Activated T-cell treated with anti-CD3 and anti-CD28 coated beads, Interleukin-2, amount 50 U/mL, for 72 hours (primary cell): ENCODE data around the gene ZNRD2. TPM values are rescaled to one million over a fixed set of nuclear protein-coding genes. Genes with fewer than 3 reads are reported as not detected.
"Not testable (repeated sequence)": the region's sequence is repeated elsewhere in the genome, so short reads cannot be mapped to it uniquely, and the experiment has no call there.

Experiments used
- ATAC-seq, 2 donors: fragments of 150-1000 bp; cut with Tn5 transposase; replicated peaks in 1 of 2; 2 replicates each; pipeline ENCODE4 v1.10.0; 2021; ENCODE audit warnings: moderate library complexity in 2 of 2, mild to moderate bottlenecking in 1 of 2
- DNase-seq, 2 donors: peaks; one replicate each; pipeline ENCODE4 v3.0.0; 2021 to 2022; ENCODE audit warnings: mixed read lengths in 1 of 2
- H3K27ac Mint-ChIP-seq: one replicate; pipeline ENCODE4 v1.8.0; 2022; ENCODE audit warnings: mild to moderate bottlenecking, moderate library complexity, mixed read lengths
- H3K27me3 Mint-ChIP-seq: one replicate; pipeline ENCODE4 v1.8.0; 2022; ENCODE audit warnings: low read depth, mixed read lengths
- H3K36me3 Mint-ChIP-seq, 2 donors: one replicate each; pipeline ENCODE4 v1.8.0; 2022; ENCODE audit warnings: mixed read lengths in 2 of 2, mild to moderate bottlenecking in 1 of 2; ENCODE audit not compliant: insufficient read depth in 2 of 2
- H3K4me1 Mint-ChIP-seq: one replicate; pipeline ENCODE4 v1.8.0; 2022; ENCODE audit warnings: low read depth, mixed read lengths
- H3K4me3 Mint-ChIP-seq, 2 donors: one replicate each; pipeline ENCODE4 v1.8.0; 2022; ENCODE audit warnings: mild to moderate bottlenecking in 2 of 2, mixed read lengths in 2 of 2, moderate library complexity in 2 of 2
- H3K9me3 Mint-ChIP-seq, 2 donors: one replicate each; pipeline ENCODE4 v1.8.0; 2022; ENCODE audit warnings: mixed read lengths in 2 of 2
- total RNA-seq, 2 donors: library from RNA; stranded (reverse); gene quantifications; one replicate each; pipeline ENCODE4 v1.2.3, GENCODE V29; 2022

Gene ZNRD2, protein sequence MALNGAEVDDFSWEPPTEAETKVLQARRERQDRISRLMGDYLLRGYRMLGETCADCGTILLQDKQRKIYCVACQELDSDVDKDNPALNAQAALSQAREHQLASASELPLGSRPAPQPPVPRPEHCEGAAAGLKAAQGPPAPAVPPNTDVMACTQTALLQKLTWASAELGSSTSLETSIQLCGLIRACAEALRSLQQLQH
- total RNA-seq, result 10 to 100 TPM; 23.5 to 25.1 TPM

DNA sequence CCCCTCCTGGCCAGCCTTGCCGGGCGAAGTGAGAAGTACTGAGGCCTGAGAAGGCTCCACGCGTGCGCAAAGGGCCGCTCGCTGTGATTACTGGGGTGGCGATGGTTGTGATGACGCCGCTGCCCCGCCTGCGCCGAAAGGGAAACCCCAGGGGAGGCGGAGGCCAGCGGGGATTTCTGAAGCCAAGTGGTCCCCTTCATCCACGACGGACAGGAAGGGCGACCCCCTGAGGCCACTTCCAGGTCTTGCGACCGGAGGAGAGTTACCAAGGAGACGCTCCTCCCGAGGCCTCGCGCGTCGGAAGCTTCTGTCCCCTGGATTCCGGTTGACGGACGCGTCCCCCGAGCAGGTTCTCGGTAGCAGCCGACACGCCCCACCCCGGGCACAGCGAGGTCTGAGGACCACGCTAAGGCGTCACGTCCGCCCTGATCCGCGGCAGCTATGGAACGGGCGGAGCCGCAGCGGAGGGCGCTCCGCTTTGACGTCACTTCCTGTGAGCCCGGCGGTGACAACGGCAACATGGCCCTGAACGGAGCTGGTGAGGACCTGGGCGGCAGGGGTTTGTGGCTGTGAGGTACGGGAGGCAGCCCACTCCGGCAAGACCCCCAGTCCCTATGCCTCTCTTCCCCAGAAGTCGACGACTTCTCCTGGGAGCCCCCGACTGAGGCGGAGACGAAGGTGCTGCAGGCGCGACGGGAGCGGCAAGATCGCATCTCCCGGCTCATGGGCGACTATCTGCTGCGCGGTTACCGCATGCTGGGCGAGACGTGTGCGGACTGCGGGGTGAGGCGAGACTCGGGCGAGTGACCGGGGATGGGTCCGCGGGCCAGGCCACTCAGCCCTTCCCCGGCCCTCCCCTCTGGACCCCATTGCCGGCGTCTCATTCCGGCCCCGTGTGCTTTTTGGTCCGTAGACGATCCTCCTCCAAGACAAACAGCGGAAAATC is at the start of gene ZNRD2:
ZNRD2 (plus strand) TSS at position 505 of the 946 bp plus-strand sequence; CDS start at position 520, 15 bp downstream.
- no peaks in the 10 kb centered on the region for H3K9me3 Mint-ChIP-seq
- H3K27me3 Mint-ChIP-seq, result no peaks in the 10 kb centered on the region
- H3K36me3 Mint-ChIP-seq, result peaks cover 6 to 10% of the 10 kb centered on the region in 2 donors
- peak within 1 kb of the TSS; percentile 97 to 100 for H3K4me3 Mint-ChIP-seq
- peaks cover 79% of the 10 kb centered on the region for H3K4me1 Mint-ChIP-seq
- DNase-seq, result peak; percentile 99 to 100
- peak; percentile 78 to 81 for ATAC-seq
- H3K27ac Mint-ChIP-seq, result peak within 1 kb of the TSS; percentile 95

DNA sequence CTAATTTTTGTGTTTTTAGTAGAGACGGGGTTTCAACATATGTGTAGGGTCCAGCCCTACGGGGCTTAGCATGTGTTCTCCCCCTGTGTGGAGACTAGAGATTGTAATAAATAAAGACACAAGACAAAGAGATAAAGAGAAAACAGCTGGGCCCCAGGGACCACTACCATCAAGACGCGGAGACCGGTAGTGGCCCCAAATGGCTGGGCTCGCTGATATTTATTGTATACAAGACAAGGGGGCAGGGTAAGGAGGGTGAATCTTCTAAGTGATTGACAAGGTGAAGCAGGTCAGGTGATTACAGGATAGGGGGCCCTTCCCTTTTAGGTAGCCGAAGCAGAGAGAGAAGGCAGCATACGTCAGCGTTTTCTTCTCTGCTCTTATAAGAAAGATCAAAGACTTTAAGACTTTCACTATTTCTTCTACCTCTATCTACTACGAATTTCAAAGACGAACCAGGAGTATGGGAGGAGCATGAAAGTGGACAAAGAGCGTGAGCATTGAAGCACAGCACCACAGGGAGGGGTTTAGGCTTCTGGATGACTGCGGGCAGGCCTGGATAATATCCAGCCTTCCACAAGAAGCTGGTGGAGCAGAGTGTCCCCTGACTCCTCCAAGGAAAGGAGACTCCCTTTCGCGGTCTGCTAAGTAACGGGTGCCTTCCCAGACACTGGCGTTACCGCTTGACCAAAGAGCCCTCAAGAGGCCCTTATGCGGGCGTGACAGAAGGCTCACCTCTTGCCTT is 48.3 kb upstream of the ZNRD2 start:
- not testable (repeated sequence) for ATAC-seq, H3K9me3 Mint-ChIP-seq
- H3K4me3 Mint-ChIP-seq, result peak overlapping the region; percentile 84 to 87

DNA sequence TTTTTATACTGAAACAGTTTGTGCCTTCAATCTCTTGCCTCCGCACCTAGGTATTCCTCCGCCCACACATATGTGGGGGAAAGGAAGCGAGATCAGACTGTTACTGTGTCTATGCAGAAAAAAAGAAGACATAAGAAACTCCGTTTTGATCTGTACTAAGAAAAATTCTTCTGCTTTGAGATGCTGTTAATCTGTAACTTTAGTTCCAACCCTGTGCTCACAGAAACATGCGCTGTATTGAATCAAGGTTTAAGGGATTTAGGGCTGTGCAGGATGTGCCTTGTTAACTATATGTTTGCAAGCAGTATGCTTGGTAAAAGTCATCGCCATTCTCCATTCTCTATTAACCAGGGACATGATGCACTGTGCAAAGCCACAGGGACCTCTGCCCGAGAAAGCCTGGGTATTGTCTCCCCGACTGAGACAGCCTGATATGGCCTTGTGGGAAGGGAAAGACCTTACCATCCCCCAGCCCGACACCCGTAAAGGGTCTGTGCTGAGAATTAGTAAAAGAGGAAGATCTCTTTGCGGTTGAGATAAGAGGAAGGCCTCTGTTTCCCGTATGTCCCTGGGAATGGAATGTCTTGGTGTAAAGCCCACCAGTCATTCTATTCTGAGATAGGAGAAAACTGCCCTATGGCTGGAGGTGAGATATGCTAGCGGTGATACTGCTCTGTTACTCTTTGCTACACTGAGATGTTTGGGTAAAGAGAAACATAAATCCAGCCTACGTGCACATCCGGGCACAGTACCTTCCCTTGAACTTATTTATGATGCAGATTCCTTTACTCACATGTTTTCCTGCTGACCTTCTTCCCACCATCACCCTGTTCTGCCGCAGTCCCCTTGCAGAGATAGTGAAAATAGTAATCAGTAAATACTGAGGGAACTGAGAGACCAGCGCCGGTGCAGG is 47.3 kb upstream of the ZNRD2 start:
- Mint-ChIP-seq H3K4me1 (peaks cover 49% of the 10 kb centered on the region), H3K27ac (peak overlapping the region; percentile 82), H3K4me3 (peak overlapping the region; percentile 84 to 87)
- H3K9me3 Mint-ChIP-seq, DNase-seq, H3K36me3 Mint-ChIP-seq, ATAC-seq, H3K27me3 Mint-ChIP-seq: not testable (repeated sequence)

More for the DNA sequence above, 48.3 kb upstream of the ZNRD2 start:
- peak overlapping the region; percentile 38 for H3K27ac Mint-ChIP-seq
- DNase-seq, H3K27me3 Mint-ChIP-seq, H3K36me3 Mint-ChIP-seq: not testable (repeated sequence)
- peaks cover 46% of the 10 kb centered on the region for H3K4me1 Mint-ChIP-seq

DNA sequence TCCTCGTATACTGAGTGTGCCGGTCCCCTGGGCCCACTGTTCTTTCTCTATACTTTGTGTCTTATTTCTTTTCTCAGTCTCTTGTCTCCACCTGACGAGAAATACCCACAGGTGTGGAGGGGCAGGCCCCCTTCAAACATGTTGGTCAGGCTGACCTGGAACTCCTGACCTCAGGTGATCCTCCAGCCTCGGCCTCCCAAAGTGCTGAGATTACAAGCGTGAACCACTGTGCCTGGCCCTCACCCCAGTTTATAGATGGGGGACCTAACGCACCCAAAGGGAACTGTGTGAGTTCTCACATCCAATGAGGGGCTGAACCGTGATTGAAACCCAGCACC is 46.7 kb upstream of the ZNRD2 start:
- H3K36me3 Mint-ChIP-seq, H3K9me3 Mint-ChIP-seq, DNase-seq, H3K27me3 Mint-ChIP-seq: not testable (repeated sequence)
- peak overlapping the region; percentile 84 to 87 for H3K4me3 Mint-ChIP-seq
- ATAC-seq, result peak in 1 of 2 donors; percentile 3
- H3K27ac Mint-ChIP-seq, result peak overlapping the region; percentile 82
- peaks cover 53% of the 10 kb centered on the region for H3K4me1 Mint-ChIP-seq

DNA sequence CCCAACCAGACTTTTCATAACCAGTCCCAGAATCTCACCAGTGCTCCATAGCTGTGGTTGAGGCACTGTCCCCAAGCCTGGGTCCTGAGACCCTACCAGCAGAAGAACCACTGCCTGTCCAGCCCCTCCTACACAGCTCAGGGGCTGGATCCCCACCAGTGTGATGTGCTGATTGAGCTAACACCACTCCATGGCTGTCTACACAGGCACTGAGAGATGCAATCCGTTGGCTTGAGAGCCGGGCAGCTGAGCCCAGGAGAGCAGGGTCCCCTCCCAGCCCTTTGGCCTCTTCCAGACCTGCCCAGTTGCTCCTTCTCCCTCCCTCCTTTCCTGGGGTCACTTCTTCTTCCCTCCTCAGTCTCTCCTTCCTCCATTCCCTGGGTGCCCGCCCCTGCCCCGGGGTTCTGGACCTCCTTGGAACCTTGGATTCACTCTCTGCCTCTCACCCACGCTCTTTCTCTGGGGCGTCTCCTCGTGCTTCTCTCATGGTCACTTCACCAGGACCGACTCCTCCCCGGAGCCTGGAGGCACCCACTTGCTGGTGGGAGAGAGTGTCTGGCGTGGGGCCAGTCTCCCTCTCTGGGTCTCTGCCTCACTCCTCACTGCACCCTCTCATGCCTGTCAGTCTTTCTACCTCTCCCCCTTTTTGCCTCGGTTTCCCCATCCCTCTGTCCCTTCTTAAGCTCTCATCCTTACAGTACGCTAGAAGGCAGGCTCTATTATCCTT is 46.1 kb upstream of the ZNRD2 start:
- Mint-ChIP-seq H3K4me3 (peak overlapping the region; percentile 84 to 87), H3K27me3 (no peaks in the 10 kb centered on the region), H3K4me1 (peaks cover 58% of the 10 kb centered on the region), H3K36me3 (peaks cover 2 to 8% of the 10 kb centered on the region in 2 donors), H3K9me3 (no peaks in the 10 kb centered on the region), H3K27ac (peak overlapping the region; percentile 93)
- ATAC-seq (peak; percentile 23 to 38), DNase-seq (no peak)

DNA sequence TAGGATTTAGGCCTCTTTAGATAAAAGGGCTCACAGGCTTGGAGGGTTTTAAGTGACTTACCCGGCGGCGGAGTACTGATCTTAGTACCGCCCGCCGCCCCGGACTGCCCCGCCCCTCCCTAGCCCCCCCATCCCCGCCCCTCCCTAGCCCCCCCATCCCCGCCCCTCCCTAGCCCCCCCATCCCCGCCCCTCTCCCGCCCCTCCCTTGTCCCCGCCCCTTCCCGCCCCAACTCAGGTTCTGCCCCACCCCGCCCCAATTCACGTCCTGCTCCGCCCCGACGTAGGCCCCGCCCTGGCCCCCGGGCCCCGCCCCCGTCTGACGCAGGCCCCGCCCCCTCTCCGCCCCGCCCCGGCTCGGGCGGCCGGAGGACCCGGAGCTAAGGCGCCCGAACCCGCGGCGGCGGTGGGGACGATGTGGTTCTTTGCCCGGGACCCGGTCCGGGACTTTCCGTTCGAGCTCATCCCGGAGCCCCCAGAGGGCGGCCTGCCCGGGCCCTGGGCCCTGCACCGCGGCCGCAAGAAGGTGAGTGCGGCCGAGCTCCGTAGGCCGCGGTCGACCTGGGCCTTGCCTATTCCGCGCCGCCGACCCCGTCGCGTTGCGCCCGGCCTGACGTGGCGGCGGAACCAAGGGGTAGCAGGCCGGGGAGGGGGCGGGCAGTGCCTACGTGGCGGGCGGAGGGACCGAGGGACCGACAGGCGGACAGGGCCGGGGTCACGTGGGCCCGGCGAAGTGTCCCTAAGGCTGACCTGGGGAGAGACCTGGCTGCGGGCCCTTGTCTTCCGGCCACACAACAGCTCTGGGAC is 45.3 kb upstream of the ZNRD2 start, which contains the start of gene SCYL1:
SCYL1 (plus strand) TSS at position 343 of the 805 bp plus-strand sequence; CDS start at position 414, 71 bp downstream.
- peak within 1 kb of the TSS; percentile 93 for H3K27ac Mint-ChIP-seq
- H3K27me3 Mint-ChIP-seq, result no peaks in the 10 kb centered on the region
- peaks cover 62% of the 10 kb centered on the region for H3K4me1 Mint-ChIP-seq
- H3K4me3 Mint-ChIP-seq, result peak within 1 kb of the TSS; percentile 90 to 92
- ATAC-seq (peak; percentile 86 to 88), DNase-seq (peak; percentile 78 to 87)
- peaks cover 2 to 8% of the 10 kb centered on the region in 2 donors for H3K36me3 Mint-ChIP-seq
- H3K9me3 Mint-ChIP-seq, result no peaks in the 10 kb centered on the region

DNA sequence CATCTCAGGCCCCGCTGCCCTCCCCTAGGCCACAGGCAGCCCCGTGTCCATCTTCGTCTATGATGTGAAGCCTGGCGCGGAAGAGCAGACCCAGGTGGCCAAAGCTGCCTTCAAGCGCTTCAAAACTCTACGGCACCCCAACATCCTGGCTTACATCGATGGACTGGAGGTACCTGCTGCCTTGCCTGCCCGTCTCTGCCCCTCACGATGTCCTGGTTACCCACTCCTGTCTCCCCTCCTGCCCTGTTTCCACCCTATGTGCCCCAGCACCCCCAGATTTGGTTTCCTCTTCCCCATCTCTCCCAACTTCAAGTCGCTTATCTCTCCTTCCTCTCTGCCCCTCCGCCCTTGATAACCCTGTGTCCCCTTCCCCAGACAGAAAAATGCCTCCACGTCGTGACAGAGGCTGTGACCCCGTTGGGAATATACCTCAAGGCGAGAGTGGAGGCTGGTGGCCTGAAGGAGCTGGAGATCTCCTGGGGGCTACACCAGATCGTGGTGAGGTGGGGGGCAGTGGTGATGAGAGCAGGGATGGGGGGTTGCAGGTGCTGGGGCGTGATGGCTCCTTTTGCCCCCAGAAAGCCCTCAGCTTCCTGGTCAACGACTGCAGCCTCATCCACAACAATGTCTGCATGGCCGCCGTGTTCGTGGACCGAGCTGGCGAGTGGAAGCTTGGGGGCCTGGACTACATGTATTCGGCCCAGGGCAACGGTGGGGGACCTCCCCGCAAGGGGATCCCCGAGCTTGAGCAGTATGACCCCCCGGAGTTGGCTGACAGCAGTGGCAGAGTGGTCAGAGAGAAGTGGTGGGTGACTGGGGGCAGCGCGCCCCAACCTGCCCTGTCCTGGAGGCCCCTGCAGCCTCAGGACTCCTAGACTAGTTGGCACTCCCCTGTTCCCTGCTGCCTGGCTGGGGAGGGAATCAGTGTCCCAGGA is 44.5 kb upstream of the ZNRD2 start:
- DNase-seq, result no peak
- ATAC-seq, result no peak
- H3K9me3 Mint-ChIP-seq, result no peaks in the 10 kb centered on the region
- no peaks in the 10 kb centered on the region for H3K27me3 Mint-ChIP-seq
- H3K4me1 Mint-ChIP-seq, result peaks cover 66% of the 10 kb centered on the region
- peak overlapping the region; percentile 82 for H3K27ac Mint-ChIP-seq
- peak overlapping the region; percentile 90 to 92 for H3K4me3 Mint-ChIP-seq
- H3K36me3 Mint-ChIP-seq, result peaks cover 2 to 8% of the 10 kb centered on the region in 2 donors

DNA sequence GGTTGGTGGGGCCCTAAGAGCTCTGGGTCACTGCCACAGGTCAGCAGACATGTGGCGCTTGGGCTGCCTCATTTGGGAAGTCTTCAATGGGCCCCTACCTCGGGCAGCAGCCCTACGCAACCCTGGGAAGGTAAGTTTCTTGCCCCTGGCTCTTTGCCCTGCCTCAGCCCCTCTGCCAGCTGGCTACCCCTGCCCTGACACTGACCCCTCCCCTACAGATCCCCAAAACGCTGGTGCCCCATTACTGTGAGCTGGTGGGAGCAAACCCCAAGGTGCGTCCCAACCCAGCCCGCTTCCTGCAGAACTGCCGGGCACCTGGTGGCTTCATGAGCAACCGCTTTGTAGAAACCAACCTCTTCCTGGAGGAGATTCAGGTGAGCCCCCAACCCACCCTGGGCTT is 43.5 kb upstream of the ZNRD2 start:
- H3K27me3 Mint-ChIP-seq, result no peaks in the 10 kb centered on the region
- peaks cover 2 to 12% of the 10 kb centered on the region in 2 donors for H3K36me3 Mint-ChIP-seq
- peak overlapping the region; percentile 33 for H3K27ac Mint-ChIP-seq
- DNase-seq, result no peak
- H3K9me3 Mint-ChIP-seq, result no peaks in the 10 kb centered on the region
- ATAC-seq, result no peak
- peaks cover 62% of the 10 kb centered on the region for H3K4me1 Mint-ChIP-seq
- H3K4me3 Mint-ChIP-seq, result peak overlapping the region; percentile 90 to 92

DNA sequence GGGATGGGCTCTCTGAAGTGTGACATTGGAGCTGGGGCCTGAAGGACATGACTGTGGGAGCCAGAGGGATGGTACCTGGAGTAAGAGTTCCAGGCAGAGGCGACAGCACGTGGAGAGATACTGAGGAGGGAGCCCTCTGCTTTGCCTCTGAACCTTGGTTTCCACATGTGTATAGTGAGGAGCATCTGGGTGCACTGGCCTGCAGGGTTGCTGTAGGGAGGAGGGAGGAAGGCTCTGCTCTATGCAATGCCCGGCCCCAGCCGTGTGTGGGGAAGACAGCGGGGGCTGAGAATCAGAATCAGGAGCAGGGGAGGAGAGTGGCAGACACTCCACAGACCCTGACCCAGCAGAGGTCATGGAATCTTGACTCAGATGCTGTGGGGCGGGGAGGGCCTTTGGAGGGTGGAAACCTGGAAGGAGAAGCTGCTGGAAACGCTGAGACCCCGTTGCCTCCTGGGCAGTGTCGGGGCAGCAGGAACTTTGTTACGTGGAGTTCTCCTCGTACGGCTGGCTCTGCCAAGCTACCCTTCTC is 41.4 kb upstream of the ZNRD2 start:
- peaks cover 41% of the 10 kb centered on the region for H3K4me1 Mint-ChIP-seq
- H3K36me3 Mint-ChIP-seq, result peaks cover 2 to 14% of the 10 kb centered on the region in 2 donors
- ATAC-seq (no peak), DNase-seq (no peak)
- no peak overlapping the region for H3K27ac Mint-ChIP-seq
- H3K27me3 Mint-ChIP-seq, result no peaks in the 10 kb centered on the region
- H3K4me3 Mint-ChIP-seq, result no peak overlapping the region
- H3K9me3 Mint-ChIP-seq, result no peaks in the 10 kb centered on the region

DNA sequence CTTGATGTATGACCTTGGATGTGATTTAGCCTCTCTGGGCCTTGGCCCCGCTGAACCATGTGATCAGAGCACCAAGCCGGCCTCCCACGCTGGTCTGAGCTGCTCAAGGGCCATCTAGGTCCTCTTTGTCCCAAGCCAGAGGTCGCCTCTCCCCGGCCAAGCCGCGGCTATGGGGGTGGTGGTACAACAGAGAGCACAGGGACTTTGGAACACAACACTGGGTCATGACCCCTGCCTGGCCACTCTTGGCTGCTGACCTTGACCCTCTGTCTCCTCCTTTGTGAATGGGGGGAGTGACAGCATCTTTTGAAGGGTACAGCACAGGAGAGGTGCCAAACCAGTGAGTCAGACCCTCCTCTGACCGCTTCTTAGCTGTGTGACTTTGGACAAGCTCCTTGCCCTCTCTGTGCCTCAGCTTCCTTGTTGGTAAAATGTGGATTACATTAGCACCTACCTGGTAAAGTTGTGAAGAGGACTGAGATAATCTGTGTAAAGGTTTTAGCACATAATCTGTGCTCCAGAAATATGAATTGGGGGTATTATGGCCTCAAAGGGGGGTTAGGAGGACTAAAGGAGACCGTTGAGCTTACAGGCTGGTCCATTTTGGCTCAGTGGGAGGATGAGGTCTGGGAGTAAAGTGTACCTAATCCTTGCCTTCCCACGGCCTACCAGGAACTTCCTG is 40.7 kb upstream of the ZNRD2 start:
- H3K36me3 Mint-ChIP-seq, result peaks cover 2 to 14% of the 10 kb centered on the region in 2 donors
- no peak for ATAC-seq
- H3K4me3 Mint-ChIP-seq, result no peak overlapping the region
- DNase-seq, result no peak
- H3K27me3 Mint-ChIP-seq, result no peaks in the 10 kb centered on the region
- H3K27ac Mint-ChIP-seq, result peak overlapping the region; percentile 65
- H3K9me3 Mint-ChIP-seq, result no peaks in the 10 kb centered on the region
- H3K4me1 Mint-ChIP-seq, result peaks cover 34% of the 10 kb centered on the region
